Activated CD4-positive, alpha-beta T cell treated with anti-CD3 and anti-CD28 coated beads, Interleukin-2, Interleukin-6, amounts not matched to agents 100 ng/mL and 50 ng/mL, durations not matched to agents 16 hours and 8 hours (primary cell): Measurements from ENCODE around the gene PLA2G4F.

Experiments
- DNase-seq: peaks from one replicate; pipeline ENCODE4 v3.0.0-alpha.2; 2020

The PLA2G4F gene

DNA sequence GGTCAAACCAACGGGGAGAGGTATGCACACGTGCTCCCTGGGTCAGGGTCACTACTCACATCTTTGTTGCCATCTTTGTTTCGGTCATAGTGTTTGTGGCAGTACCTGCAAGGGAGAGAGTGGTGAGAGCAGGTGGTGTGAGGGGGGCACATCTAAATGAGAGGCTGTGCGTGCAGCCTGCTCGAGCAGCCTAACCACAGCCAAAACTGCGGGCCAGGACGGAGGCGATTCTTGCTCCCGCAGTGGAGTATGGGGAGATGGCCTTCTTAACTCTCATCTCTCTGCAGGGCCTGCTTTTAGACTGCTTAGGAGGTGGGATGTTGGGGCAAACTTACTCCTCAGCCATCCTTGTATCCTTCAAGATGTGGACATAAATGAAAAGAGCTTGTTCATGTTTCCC is 6.9 kb upstream of the PLA2G4F start:
- DNase-seq, result no peak

DNA sequence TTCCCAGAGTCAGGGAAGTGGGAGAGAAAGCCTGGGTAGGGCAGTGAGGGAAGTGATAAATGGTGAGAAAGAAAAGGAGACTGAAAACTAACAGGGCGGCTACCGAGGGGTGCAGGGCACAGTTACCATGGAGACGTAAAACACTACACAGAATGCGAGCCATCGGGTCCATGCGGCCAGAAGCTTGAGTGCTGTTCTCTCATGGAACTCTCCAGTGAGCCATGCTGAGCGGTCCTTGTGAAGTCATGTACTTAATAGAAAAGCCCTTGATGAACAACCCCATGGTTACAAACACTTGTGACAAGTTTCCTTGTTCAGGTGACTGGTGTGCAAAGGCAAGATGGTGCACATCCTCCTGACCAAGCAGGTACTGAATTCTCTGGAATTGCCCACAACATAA is 3.7 kb upstream of the PLA2G4F start:
- no peak for DNase-seq

DNA sequence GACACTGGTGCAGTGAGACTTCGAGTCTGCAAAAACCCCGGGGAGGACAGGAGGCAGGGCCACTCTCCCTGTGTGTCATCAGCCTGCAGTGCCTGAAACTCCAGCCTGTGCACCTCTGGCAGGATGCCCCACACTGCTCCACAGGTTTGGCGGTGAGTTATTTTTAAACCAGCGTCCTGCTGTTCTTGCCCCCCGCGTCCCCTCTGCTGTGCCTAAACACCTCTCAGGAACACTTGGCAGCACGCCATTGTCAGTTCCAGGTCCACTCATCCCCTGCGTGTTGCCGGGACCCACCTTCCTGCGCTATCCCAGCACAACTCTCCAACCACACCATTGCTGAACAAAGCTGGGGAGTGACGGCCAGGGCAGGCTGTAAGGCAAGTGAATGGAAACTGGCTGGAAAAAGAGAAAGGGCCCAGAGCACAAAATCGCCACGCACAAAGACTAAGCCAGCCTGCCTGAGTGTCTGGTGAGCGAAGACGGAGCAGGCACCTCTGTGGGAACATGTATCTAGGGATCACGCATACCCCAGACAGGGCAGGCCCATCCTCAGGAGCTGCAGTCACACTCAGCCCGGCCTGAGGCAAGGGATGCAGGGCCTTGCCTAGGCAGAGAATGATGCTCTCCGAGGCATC is 3.1 kb upstream of the PLA2G4F start:
- no peak for DNase-seq

DNA sequence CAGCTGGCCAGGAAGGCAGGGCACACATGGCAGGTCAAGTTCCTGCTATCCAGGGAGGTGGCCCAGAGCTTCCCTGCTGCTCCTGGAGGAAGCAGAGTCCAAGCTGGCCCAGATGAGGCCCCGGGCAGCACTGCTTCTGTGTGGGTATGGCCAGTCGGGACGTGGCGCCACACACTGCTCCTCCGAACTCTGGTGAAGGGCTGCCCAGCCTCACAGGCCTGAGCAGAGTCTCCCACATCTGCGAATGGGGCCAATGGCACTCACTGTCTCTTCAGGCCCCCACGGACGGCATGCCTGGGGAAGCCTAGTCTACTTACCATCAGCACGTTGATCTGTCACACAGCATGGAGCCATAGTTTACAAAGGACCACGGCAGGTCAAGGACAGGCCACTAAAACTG is 2.5 kb upstream of the PLA2G4F start:
- no peak for DNase-seq

DNA sequence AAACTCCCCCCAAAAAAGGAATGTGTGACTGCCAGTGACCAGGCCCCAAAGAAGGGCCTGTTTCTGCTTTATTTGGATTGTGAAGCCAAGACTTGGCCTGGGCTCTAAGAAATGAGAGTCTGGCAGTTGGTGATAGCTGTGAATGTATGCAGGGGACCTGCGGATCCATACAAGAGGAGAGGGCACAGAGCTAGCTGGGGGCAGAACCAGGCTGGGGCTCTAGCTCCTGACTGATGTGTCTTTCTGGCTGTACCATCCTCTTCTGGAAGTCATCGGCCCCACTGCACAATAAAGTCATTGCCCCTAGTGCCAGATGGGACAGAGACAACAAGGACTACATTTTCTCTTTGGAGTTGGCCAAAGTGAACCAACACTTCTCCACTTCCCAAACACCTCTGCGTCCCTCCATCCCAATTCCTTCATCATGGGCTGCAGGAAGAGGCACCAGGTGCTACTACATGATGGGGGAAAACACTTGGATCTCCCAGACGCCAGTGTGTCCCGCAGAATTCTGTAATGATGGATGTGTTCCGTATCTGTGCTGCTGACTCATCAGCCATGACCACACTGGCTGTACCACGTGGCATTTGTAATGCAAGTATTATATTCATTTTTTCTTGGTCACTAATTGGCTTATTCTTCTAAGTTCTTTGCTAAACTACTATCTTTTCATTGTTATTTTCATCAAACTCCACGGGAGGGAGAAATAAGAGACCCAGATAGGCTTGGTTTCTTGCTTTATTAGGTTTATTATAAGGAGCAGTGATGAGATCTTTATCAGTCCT is 1.7 kb upstream of the PLA2G4F start:
- no peak for DNase-seq

DNA sequence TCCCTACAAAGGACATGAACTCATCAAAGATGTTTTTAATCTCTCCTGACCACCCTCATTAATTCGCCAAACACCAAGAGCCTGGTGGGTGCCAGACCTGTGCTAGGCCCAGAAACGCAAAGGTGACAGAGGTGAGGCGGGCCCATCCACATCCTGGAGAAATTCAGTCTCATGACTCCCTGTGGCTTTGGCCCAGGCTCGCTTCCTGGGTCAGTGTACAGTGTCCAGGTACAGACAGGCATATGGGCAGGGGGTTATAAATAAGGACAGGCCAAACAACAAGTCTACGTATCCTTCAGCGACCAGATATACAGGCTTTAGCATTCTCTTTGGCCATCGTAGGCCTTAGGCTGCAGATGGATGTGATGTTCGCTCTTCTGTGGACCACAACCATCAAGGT is 945 bp upstream of the PLA2G4F start:
- DNase-seq, result no peak

DNA sequence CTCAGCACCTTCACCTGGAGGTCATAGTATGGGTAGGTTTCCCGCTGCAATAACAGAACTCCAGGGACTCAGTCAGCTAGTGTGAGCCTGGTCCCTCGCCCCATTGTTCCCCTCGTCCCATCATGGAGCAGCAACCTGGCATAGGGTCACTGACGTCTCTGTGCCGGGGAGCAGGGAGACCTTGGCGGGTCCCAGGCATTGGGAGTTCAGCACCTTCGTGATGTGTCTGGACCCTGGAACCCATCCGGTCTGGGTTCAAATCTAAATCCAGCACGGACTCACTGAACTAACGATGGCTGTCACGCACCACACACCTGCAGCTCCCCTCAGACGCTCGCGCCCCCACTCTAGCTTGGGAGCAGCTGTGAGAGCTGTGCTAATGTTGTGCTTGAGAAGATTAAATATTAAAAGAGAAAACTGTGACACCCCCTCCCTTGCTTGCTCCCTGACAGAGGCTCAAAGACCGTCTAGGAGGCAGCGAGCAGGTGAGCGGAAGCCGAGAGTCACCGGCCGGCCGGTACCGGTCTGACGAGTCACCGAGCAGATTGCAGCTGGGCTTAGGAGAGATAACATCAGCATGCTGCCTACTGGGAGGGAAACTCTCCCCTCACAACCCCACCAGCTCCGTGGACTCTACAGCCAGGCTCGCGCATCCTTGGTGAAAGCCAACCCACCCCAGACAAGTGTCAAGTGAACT is 742 bp downstream of the PLA2G4F start:
- DNase-seq, result no peak

DNA sequence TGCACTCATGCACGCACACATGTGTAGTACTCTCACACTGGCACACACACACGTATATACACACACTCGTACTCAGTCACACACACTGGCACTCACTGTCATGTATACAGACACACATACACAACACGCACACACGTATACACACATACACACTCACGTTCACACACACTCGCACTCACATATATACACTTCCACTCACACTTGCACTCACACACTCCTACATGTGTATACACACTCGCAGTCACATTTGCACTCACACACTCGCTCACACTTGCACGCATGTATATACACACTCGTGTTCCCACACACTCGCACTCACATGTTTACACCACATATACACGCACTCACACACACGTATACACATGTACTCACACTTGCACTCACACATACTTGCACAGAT is 1.5 kb downstream of the PLA2G4F start:
- DNase-seq, result no peak

DNA sequence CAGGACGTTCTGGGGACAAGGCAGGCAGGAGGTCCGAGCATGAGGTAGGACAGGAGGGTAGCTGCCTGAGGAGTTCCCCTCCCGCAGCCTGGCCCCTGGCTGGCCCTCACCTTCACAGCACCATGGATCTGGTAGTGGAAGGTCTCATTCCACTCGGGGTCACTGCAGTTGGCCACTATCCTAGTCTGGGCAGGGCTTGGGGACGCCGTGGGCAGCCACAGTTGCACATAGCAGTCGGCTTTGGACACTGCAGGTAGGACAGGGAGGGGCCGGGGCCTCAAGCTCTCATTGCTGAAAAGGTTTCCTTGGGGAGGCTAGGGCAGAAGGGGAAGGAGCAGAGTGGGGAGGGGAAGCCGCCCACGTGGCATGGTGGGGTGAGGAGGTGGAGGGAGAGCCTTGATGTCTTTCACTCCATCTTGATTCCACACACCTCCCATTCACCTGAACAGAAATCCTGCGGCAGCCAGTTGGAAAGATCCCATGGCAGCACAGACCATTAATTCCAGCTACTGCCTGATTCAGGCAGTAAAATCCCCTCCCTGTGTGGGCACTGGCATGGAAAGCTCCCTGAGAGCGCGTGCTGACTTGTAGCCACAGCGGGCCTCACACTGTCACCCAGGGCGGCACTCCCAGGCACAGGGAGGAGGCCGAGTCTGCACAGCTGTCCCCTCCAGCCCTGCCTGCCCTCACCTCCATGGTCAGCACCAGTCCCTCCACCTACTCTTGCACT is 2.1 kb downstream of the PLA2G4F start:
- no peak for DNase-seq

DNA sequence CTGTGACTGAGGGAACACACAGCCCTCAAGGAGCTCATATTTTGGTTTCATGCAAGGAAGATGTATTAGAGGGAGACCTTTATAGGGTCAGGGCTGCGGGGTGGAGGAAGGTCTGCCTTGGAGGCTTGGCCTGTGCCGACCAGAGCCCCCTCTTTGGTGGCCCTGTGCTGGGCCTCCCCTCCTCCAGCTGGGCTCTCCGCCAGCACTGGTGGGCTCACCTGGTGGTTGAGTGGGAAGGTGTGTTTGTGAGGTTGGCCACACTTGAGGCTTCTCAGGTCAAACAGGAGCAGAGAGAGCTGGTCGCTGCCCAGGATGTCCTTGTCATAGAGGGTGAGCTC is 2.6 kb downstream of the PLA2G4F start:
- no peak for DNase-seq

DNA sequence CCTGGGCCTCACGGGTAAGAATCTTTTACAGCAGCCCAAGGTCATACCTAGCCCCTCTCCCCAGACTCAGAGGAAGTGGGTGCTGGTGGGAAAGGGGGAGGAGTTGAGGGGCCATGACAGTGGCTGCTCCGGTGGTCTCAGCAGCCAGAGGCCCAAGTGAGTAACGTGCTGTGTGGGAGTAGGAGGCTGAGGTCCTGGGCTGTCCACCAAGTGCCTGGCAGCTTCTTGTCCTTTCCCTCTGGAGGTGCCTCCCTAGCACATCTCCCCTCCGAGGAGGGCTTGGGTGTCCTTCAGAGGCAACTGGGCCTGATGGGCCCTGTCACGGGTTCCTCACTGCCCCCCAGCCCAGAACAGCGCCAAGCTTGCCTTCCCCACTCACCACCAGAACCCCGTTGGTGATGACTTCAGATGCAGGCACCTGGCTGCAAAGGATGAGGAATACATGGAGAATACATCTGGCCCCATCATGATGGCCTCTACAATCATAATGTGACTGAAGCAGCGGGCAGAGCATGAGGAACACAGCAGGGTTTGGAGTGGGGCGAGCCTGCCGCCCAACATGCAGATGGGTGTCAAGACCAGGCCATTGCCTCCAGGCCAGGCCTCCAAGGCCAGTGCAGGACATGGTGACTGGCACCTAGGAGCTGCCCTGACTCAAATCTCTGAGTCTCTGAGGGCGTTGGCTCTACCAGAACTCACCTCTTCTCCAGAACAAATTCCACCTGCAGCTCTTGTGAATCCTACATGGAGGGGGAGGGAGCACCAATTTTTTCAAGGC is 3.3 kb downstream of the PLA2G4F start:
- no peak for DNase-seq

DNA sequence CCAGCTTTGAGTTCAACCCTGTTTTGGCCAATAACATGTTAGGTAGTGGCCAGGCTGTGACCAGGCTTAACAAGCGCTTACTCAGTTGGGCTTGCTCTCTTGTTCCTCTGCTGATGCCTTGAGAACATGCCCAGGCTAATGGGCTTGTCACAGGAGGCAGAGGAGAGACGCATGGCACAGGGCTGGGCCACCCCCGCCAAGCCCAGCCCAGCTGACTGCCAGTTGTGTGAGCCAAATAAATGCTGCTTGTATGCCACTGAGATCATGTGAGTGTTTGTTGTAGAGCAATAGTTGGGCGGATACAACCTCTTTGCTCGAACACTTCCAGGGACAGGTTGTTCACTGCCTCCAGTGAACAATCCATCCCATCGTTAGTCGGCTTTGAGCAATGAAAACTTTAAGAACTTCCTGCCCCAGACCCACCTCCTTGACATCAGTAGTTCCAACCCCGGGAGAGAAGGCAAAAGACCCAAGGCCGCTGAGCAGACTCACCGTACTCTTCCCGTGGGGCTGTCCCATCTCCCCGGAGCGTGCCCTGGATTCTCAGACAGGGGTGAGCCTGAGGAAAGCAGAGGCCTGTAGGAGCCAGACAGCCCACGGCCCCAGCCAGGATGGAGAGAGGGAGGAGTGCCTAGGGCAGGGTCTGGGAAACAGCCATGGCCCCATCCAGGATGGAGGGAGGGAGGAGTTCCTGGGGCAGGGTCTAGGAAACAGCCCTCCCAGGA is 4.1 kb downstream of the PLA2G4F start:
- no peak for DNase-seq

DNA sequence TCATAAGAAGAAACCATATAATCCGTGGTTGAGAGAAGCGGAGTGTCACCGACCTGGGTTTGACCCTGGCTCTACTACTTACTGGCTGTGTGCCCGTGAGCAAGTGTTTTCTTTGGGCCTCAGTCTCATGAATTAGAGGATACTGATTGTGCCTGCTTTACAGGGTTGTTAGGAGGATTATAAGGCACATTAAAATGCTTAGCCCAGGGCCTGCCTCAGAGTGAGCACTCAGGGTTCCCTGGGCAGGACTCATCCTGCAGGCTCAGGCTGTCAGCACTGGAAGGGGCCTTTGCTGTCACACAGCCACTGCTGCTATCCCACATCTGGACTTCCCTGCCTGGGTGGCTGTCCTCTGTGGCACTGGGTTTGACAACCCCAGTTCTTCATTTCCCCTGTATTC is 4.7 kb downstream of the PLA2G4F start:
- no peak for DNase-seq

DNA sequence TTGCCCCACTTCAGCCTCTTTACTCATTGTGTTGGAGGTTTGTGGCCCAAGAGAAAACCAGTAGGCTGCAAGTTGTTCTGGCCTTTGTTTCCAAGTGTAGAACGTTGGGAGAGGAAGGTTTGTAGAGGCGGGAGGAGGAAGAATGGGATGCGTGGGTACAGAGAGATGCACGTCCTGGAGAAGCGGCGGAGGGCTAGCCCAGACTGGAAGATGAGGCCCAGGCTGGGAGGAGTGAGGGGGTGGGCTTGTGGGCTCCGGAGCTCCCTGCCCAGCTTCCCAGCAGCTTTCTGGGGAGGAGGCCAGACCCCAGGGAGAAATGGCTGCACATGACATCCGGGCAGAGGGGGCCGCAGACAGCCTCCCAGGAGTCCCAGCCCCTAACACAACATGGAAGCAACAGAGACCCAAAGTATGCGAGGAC is 5.3 kb downstream of the PLA2G4F start:
- no peak for DNase-seq

DNA sequence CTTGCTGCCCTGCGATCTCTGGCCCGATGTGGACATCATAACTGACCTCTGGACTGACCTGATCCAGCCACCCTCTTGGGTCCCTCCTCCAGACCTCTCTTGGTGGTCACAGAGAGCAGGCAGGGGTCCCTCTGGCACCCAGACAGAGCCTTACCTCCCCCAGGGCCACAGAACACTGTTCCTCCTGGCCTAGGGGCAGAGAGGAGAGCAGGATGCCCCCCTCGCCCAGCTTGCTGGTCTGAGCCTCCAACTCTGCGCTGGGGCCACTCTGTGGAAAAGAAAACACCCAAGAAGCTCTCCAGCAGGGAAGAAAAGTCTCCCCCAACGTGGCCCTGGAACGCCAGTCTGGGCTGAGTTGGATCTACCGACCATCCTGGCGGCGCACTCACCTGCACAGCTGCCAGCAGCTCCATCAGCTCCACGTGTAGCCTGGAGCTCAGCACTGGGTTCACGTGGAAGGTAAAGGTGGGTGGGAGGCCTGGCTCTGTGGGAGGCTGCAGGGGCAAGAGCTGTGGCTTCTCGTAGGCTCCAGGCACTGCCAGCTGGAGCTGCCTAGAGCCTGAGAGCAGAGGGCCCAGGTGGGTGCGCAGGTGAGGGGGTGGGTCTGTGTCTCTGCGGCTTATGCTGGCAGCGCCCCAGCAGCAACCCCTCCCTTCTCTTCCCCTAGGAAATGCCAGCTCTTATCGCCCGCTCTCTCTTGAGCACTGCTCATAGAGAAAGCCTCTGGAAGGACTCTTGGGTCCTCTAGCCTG is 6.0 kb downstream of the PLA2G4F start:
- DNase-seq, result no peak

DNA sequence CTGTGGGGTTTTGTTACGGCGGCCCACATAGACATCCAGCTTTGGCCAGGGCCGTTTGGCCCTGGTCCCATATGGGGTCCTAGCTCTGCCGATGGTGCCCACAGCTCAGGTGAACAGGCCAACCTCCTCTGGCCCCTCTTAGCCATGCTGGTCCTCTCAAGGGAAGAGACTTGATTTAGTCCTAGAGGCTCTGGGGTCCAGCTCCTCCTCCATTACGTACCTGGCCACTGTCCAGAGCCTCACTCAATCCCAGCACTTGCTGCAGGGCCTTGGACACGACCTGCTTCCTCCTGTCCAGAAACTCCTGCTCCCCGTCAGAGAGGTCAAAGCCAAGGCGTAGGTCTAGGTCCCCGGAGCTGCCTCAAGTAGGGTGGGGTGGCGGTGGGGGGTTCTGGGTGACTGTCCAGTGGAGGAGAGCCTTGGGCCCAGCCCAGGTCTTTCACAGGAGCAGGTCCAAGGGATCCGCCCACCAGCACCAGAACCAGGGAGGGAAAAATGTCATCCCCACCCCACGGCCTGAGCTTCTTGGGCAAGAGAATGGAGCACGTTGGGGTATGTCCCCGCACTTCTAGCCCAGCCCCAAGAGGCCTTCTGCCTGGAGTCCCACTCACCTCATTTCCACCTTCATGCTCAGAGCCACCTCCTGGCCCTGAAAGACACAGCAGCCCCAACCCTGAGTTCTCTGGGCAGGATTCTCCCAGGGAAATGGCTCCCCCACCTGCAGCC is 6.8 kb downstream of the PLA2G4F start:
- DNase-seq, result no peak

DNA sequence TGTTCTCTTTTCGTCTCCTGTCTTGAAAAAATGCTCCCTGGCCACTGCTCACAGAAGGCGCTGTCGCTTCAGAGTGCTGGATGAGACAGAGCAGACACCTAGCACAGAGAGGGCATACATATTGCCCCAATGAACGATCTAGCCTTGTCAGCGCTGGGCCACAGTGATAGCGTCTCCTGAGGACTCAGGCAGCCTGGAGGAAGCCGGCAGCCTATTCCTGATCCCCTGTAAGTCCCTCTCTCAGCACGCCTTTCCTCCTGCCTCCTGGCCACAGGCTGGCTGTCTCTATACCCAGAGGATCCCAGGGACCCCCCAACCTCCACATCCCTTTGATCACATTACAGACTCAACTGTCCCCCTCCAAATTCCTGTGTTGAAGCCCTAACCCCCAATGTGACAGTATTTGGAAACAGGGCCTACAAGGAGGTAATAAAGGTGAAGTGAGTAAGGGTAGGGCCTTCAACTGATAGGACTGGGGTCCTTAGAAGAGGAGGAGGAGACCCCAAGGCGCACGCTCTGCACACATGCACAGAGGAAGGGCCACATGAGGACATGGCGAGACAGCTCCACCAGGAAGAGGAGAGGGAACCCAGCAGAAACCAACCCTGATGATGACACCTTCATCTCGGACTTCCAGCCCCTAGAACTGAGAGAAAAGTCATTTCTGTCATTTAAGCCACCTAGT is 7.5 kb downstream of the PLA2G4F start:
- DNase-seq, result no peak

DNA sequence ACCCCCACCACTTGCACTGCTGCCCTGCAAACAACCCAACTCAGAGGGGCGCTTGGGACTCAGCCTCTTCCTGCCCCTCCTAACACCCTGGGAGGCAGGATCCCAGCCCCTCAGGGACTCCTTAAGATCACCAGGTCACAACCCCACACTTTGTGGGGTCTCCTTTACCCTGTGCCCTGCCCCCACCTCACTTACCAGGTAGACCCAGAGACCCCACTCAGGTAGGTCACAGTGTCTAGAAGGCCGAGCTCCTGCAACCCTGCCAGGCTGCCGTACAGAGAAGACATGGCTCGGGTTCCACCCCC is 9.1 kb downstream of the PLA2G4F start:
- no peak for DNase-seq

DNA sequence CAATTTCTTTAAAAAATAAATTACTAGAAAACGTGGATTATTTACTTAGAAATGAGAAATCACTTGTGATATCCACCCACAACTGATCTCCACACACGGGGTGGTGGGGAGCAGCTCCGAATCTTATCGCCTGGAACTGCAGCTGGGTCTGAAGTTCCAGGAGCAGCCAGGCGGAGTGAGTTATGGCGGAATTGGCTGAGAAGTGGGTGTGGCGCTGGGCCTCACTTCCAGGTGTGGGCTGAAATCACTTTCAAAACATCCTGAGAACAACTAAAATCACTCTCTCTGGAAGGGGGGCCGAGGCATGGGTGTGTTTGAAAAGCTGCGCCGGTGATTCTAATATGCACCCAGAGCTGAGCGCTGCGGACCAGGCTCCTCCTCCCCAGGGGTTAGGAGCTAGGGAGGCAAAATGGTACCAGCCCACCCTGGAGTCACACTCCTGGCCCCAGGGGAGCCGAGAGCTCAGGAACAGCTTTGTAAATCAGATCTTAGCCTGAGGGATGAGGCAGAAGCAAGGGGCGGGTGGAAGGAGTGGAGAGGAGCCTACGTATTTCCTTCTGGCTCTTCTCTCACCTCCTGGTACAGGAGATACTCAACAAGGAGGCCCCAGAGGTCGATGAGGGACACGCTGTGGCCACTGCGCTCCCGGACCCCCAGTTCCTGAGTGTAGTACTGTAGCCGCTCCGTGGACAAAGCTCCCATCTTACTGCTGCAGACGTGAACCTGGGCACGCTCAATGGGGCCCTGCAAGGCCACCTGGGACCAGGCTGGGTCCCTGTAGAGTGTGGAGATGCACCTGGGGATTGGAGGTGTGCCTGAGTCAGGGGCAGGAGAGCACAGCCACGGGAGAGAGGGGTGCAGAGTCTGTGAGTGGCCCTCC is 9.6 kb downstream of the PLA2G4F start:
- DNase-seq, result no peak
